NCI-H1417 treated with DMSO at 0.1 percent for 48 hours (cell line): ENCODE measurements around the gene STRA6.

Source experiments
- DNase-seq: peaks from one replicate; lab custom pipeline; 2025; lab: John Stamatoyannopoulos, UW

The STRA6 gene

GRCh38 chr15:74131628-74132413 lies 70.8 kb downstream of the STRA6 start:
- DNase-seq: no peak

GRCh38 chr15:74130849-74131627 lies 71.5 kb downstream of the STRA6 start:
- no peak for DNase-seq

DNA sequence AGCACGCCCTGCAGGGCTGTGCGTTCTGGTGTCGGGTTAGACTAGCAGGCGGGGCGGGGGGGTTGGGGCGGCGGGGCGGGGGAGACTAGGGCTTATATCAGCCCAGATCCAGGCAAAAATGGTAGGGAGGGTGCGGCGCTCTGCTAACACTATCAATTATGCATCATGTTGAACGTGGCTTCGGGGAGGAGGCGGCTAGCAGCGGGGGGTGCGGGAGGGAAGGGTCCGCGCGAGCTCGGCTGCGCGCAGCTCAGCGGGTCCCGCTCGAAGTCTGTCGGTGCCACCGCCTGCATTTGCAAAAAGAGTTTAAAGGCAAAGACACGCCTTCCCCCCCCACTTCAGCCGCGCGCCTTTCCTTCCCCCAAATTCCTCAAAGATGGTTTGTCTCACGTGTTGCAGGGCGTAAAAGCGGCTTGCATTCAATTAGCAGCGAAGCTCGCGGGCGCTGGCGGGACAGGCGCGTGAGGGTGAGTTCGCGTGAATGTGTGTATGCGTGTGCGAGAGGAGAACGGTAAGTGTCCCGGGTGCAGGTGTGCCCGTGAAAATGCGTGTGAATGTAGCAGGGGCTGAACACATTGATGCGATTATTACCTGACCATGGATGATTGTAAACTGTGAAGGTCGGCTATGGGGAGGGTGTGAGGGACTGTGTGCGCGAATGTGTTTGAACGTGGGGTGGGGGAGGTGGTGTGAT lies 72.3 kb downstream of the STRA6 start, which contains the start of gene ISLR2:
Gene ISLR2, plus strand, starts transcription at position 432 of the 694 bp plus-strand sequence. CDS start 2,169 bp downstream, outside the sequence.
- DNase-seq: no peak

GRCh38 chr15:74129586-74130154 lies 72.9 kb downstream of the STRA6 start:
- DNase-seq: no peak
